ENCODE results near the gene AOPEP. TPM values are rescaled to one million over a fixed set of nuclear protein-coding genes. Genes with fewer than 3 reads are reported as not detected.

AOPEP gene
- total RNA-seq, 2 experiments from 2014 or later: 6.9 to 7.0 TPM

DNA sequence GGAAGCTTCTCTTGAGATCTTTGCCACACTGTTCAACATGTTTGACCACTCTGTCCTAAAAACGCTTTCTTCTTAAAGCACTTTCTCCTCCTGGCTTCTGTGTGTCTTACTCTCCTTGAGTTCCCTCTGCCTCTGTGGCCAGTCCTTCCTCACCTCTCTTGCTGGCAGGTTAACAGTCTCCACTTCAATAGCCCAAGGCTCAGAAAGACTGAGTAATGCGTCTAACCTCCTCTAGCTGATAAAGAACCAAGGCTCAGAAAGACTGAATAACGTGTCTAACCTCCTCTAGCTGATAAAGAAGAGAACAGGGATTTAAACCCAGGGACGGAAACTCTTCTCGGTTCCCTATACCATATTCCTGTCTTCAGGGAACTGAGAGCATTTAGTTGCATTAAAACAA is 205.2 kb downstream of the AOPEP start:
- POLR2A ChIA-PET: no interaction called here
- no peak for DNase-seq
- Mint-ChIP-seq H3K4me3 (no peak overlapping the region), H3K9me3 (no peaks in the 10 kb centered on the region), H3K27me3 (no peaks in the 10 kb centered on the region), H3K27ac (no peak overlapping the region), H3K36me3 (ENCODE audit: low read depth) (no peaks in the 10 kb centered on the region), H3K4me1 (ENCODE audit: low read depth) (no peaks in the 10 kb centered on the region)
- H3K27ac ChIP-seq (ENCODE audit: low read depth in 1 of 2, low read length in 2 of 2): no peak overlapping the region
- no peaks in the 10 kb centered on the region for H3K27me3 ChIP-seq (ENCODE audit: control insufficient read depth in 1 of 2, insufficient read depth in 2 of 2, low read length in 2 of 2)
- H3K4me3 ChIP-seq (ENCODE audit: low read length): no peak overlapping the region
- no peaks in the 10 kb centered on the region for H3K36me3 ChIP-seq (ENCODE audit: insufficient read depth, low read length)
- ATAC-seq (ENCODE audit: poor library complexity): no peak
- no peak for TF ChIP-seq CTCF (IDR thresholded peaks at IDR 0.05)
- H3K4me1 ChIP-seq (ENCODE audit: insufficient read depth, low read length): no peaks in the 10 kb centered on the region
- intact Hi-C loops (cut with DNase I, micrococcal nuclease): no loop called here
- CTCF ChIA-PET: interaction anchor here (0.6 kb wide), 1 partner anchor 1912 kb away, joined by 5 read pairs; no protein-coding TSS in a partner anchor
- H3K9me3 ChIP-seq (ENCODE audit: control insufficient read depth in 1 of 2, insufficient read depth in 1 of 2, low read length in 2 of 2): no peaks in the 10 kb centered on the region

GRCh38 chr9:94932652-94933510 is 206.4 kb downstream of the AOPEP start:
- ATAC-seq (ENCODE audit: poor library complexity) (no peak), DNase-seq (no peak)
- H3K27me3 ChIP-seq (ENCODE audit: control insufficient read depth in 1 of 2, insufficient read depth in 2 of 2, low read length in 2 of 2): no peaks in the 10 kb centered on the region
- TF ChIP-seq CTCF (IDR thresholded peaks at IDR 0.05): no peak
- H3K9me3 ChIP-seq (ENCODE audit: control insufficient read depth in 1 of 2, insufficient read depth in 1 of 2, low read length in 2 of 2): no peaks in the 10 kb centered on the region
- Mint-ChIP-seq H3K27ac (no peak overlapping the region), H3K4me1 (ENCODE audit: low read depth) (no peaks in the 10 kb centered on the region), H3K36me3 (ENCODE audit: low read depth) (no peaks in the 10 kb centered on the region), H3K27me3 (no peaks in the 10 kb centered on the region), H3K4me3 (no peak overlapping the region), H3K9me3 (no peaks in the 10 kb centered on the region)
- no peaks in the 10 kb centered on the region for H3K36me3 ChIP-seq (ENCODE audit: insufficient read depth, low read length)
- no peaks in the 10 kb centered on the region for H3K4me1 ChIP-seq (ENCODE audit: insufficient read depth, low read length)
- ChIA-PET CTCF (no interaction called here), POLR2A (no interaction called here)
- intact Hi-C loops (cut with DNase I, micrococcal nuclease): no loop called here
- no peak overlapping the region for H3K27ac ChIP-seq (ENCODE audit: low read depth in 1 of 2, low read length in 2 of 2)
- H3K4me3 ChIP-seq (ENCODE audit: low read length): no peak overlapping the region

DNA sequence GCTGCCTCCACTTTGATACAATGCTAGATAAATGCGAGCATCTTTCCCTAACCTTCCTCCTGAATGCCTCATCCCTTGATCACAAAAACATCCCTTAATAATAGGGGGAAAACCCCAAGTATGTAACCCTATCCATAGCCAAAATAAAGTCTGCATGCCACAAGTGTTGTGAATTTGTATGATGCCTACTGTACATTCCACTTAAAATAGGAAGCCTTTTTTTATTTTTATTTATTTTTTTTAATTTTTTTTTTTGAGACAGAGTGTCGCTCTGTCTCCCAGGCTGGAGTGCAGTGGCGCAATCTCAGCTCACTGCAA is 207.0 kb downstream of the AOPEP start:
- Mint-ChIP-seq H3K4me1 (ENCODE audit: low read depth) (no peaks in the 10 kb centered on the region), H3K9me3 (no peaks in the 10 kb centered on the region), H3K4me3 (no peak overlapping the region), H3K36me3 (ENCODE audit: low read depth) (no peaks in the 10 kb centered on the region), H3K27ac (no peak overlapping the region), H3K27me3 (no peaks in the 10 kb centered on the region)
- Histone ChIP-seq H3K9me3 (ENCODE audit: control insufficient read depth in 1 of 2, insufficient read depth in 1 of 2, low read length in 2 of 2) (no peaks in the 10 kb centered on the region), H3K4me3 (ENCODE audit: low read length) (no peak overlapping the region), H3K27ac (ENCODE audit: low read depth in 1 of 2, low read length in 2 of 2) (no peak overlapping the region), H3K27me3 (ENCODE audit: control insufficient read depth in 1 of 2, insufficient read depth in 2 of 2, low read length in 2 of 2) (no peaks in the 10 kb centered on the region), H3K36me3 (ENCODE audit: insufficient read depth, low read length) (no peaks in the 10 kb centered on the region), H3K4me1 (ENCODE audit: insufficient read depth, low read length) (no peaks in the 10 kb centered on the region)
- TF ChIP-seq CTCF (IDR thresholded peaks at IDR 0.05): no peak
- intact Hi-C loops (cut with DNase I, micrococcal nuclease): no loop called here
- DNase-seq (no peak), ATAC-seq (ENCODE audit: poor library complexity) (no peak)
- ChIA-PET CTCF (no interaction called here), POLR2A (no interaction called here)

Data from CD4-positive, alpha-beta T cell (primary cell).